Adrenal gland (tissue), 12 donors: Measurements from ENCODE around the gene KIF19. TPM values are rescaled to one million over a fixed set of nuclear protein-coding genes. Genes with fewer than 3 reads are reported as not detected.

Source experiments
- DNase-seq, 7 donors: peaks; one replicate each; pipeline ENCODE4 v3.0.0-alpha.2; 2019 to 2020
- H3K27ac ChIP-seq, 5 donors: fragments of 200-600 bp; sonication (generic) in 4 of 5; 1 replicate in 3 of 5; 2 replicates in 2 of 5; pipeline versions ENCODE4 v1.5.1 to v1.8.0; 2016 to 2020; ENCODE audit warnings: mild to moderate bottlenecking in 1 of 5
- H3K27me3 ChIP-seq: fragments of 200-600 bp; 2 replicates; pipeline ENCODE4 v1.8.0; 2021
- H3K36me3 ChIP-seq, 2 donors: fragments of 200-600 bp; replicated peaks in 1 of 2; 1 replicate in 1 of 2; 2 replicates in 1 of 2; pipeline versions ENCODE4 v1.5.1 to v1.8.0; 2018 to 2022
- H3K4me1 ChIP-seq, 2 donors: fragments of 200-600 bp; replicated peaks in 1 of 2; 1 replicate in 1 of 2; 2 replicates in 1 of 2; pipeline versions ENCODE4 v1.5.1 to v1.8.0; 2018 to 2021
- H3K4me3 ChIP-seq, 4 donors: fragments of 200-600 bp; sonication (generic) in 3 of 4; one replicate each; pipeline ENCODE4 v1.5.1; 2016 to 2018
- H3K9me3 ChIP-seq, 3 donors: fragments of 200-600 bp; sonication (generic) in 1 of 3; replicated peaks in 1 of 3; 1 replicate in 2 of 3; 2 replicates in 1 of 3; pipeline versions ENCODE4 v1.5.1 to v1.8.0; 2016 to 2021
- POLR2A ChIP-seq, 2 donors: fragments of 450-650 bp; IDR thresholded peaks; one replicate each; pipeline ENCODE4 v1.6.1; 2017; ENCODE audit warnings: antibody characterized with exemption in 2 of 2, mild to moderate bottlenecking in 2 of 2, moderate library complexity in 1 of 2
- WGBS, 4 donors: extraction: QIAGEN DNeasy Blood & Tissue Kit in 2 of 4; methylation state at CpG; one replicate each; pipeline versions ENCODE4 v1.1.5 to v1.1.7; 2013 to 2017; 5-methylcytosine and 5-hydroxymethylcytosine counted together
- intact Hi-C, 2 donors: fragments of 100-400 bp; cut with DNase I; formaldehyde crosslinking; loops; one replicate each; pipeline versions ENCODE4 v1.14.1 to v1.15.0; 2022 to 2023
- polyA plus RNA-seq, 3 donors: library from polyadenylated mRNA; stranded (reverse); fragments of 200-250 nt in 2 of 3; fragments of 350-450 nt in 1 of 3; fragmentation: Illumina TruSeq in 1 of 3; extraction: RNeasy Lipid Tissue Mini Kit (QIAGEN cat#74804) in 1 of 3; gene quantifications; one replicate each; pipeline ENCODE4 v1.2.3, GENCODE V29; 2013 to 2014
- total RNA-seq, 9 donors: library from RNA; depleted of rRNA in 4 of 9; stranded (reverse); fragments of >200 nt in 4 of 9; fragments of 120-200 nt in 1 of 9; fragmentation: NEBNext Ultra II Directional in 1 of 9; extraction: Animal tissue kit (Norgen Biotek cat#: 25700) in 1 of 9; gene quantifications; one replicate each; pipeline versions ENCODE4 v1.1.0 to v1.2.4, GENCODE V29; 2013 to 2023
- TF ChIP-seq, protein P1 (sequence below), 6 experiments: fragments of 450-650 bp in 4 of 6; fragments of 200-600 bp in 2 of 6; sonication (generic) in 1 of 6; IDR thresholded peaks; 1 replicate in 5 of 6; 2 replicates in 1 of 6; pipeline versions ENCODE4 v1.5.1 to v1.8.0; 2016 to 2021; ENCODE audit warnings: antibody characterized with exemption in 6 of 6, mild to moderate bottlenecking in 2 of 6, moderate library complexity in 1 of 6
- donor health status: healthy with polysubstance abuse.
- donor health status: Bipolar disorder and iron deficiency.
- donor health status: DM: yes; HTN: yes; CAD: no.
- donor health status: DM: no; HTN: no; CAD: no.
- donor health status: DM: no; HTN: no; CAD: no.
- donor health status: DM: yes; HTN: yes; CAD: no.

The KIF19 gene
- total and polyA plus RNA-seq, 12 donors: 0.06 to 1.7 (median 0.30) TPM; not detected in 2

DNA sequence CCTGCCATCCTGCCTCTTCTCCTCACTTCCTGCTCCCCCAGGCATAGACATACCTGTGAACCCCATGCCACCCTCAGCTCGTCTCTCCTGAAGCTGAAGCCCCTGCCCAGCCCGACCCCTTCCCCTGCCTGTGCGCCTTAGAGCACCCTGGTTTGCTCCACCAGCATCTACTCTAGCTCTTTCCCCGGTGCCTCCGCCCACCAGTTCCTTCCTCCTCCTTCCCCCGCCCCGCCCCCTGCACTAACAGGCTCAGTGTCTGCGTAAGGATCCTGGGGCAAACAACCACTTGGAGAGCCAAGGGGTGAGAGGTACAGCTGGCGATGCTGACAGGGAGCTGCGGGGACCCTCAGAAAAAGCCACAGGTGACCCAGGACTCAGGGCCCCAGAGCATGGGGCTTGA lies 43.2 kb downstream of the KIF19 start:
- H3K27me3 ChIP-seq: no peaks in the 10 kb centered on the region
- peak in 3 of 7 donors; percentile 30 to 51 (median 37) for DNase-seq
- H3K4me1 ChIP-seq: no peaks in the 10 kb centered on the region
- no peak for TF ChIP-seq POLR2A (IDR thresholded peaks at IDR 0.05)
- TF ChIP-seq, protein P1, sequence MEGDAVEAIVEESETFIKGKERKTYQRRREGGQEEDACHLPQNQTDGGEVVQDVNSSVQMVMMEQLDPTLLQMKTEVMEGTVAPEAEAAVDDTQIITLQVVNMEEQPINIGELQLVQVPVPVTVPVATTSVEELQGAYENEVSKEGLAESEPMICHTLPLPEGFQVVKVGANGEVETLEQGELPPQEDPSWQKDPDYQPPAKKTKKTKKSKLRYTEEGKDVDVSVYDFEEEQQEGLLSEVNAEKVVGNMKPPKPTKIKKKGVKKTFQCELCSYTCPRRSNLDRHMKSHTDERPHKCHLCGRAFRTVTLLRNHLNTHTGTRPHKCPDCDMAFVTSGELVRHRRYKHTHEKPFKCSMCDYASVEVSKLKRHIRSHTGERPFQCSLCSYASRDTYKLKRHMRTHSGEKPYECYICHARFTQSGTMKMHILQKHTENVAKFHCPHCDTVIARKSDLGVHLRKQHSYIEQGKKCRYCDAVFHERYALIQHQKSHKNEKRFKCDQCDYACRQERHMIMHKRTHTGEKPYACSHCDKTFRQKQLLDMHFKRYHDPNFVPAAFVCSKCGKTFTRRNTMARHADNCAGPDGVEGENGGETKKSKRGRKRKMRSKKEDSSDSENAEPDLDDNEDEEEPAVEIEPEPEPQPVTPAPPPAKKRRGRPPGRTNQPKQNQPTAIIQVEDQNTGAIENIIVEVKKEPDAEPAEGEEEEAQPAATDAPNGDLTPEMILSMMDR (IDR thresholded peaks at IDR 0.05): no peak
- no peaks in the 10 kb centered on the region for H3K9me3 ChIP-seq
- intact Hi-C loops: loop anchor here in 1 of 2 donors (10.0 kb wide), 1 partner anchor 154 kb away; the partner anchor contains the start of gene TTYH2
- H3K36me3 ChIP-seq: no peaks in the 10 kb centered on the region
- no peak overlapping the region for H3K4me3 ChIP-seq
- H3K27ac ChIP-seq: no peak overlapping the region
- WGBS, 4 donors: 39 to 46% (median 43%) methylated on average over 9 to 10 of the region's 10 CpGs

DNA sequence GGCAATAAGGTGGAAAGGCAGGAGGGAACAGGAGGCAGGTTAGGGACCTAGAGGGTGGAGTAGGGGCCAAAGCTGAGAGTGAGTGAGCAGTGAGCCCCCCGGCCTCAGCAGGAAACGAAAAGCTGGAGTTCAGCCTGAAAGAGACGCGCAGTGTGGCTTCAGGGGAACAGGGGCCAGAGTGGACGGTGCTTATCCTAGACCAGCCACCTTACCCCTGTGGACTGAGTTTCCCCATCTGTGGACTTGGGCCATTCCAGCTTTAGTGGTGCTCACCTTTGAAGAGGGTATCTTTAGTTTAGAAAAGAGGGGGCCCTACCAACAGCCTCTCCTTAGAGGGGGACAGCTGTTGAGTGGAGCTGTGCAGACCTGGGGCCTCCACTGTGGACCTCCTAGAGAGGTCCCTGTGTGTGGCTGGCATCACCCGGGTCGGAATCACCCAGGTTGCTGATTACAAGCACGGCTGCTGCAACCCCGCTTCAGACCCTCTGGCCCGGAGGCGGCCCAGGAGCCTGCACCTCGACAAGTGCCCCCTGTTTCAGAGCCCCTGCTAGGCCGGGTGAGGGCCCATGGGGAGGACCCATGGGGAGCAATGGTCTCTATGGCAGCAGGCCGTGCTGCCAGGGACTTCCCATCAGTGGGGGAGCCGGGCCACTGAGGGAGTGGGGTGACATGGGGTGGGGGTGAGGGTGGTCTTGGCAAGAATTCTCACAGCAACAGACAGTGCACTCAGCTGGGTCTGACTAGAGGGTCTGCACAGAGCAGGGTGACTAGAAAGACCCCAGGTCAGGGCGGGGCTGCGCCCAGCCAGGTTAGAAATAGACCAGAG lies 43.9 kb downstream of the KIF19 start:
- WGBS, 4 donors: 82 to 92% (median 87%) methylated on average over 9 to 17 of the region's 17 CpGs
- TF ChIP-seq POLR2A (IDR thresholded peaks at IDR 0.05): no peak
- TF ChIP-seq, protein P1 (IDR thresholded peaks at IDR 0.05): no peak
- Histone ChIP-seq H3K4me3 (no peak overlapping the region), H3K36me3 (no peaks in the 10 kb centered on the region), H3K27me3 (no peaks in the 10 kb centered on the region), H3K9me3 (no peaks in the 10 kb centered on the region), H3K27ac (no peak overlapping the region), H3K4me1 (no peaks in the 10 kb centered on the region)
- intact Hi-C loops: loop anchor here (10.0 kb wide), 2 partner anchors 155 to 235 kb away; partner anchors contain the start of gene TTYH2 (in 1 of the 2)
- DNase-seq: no peak

DNA sequence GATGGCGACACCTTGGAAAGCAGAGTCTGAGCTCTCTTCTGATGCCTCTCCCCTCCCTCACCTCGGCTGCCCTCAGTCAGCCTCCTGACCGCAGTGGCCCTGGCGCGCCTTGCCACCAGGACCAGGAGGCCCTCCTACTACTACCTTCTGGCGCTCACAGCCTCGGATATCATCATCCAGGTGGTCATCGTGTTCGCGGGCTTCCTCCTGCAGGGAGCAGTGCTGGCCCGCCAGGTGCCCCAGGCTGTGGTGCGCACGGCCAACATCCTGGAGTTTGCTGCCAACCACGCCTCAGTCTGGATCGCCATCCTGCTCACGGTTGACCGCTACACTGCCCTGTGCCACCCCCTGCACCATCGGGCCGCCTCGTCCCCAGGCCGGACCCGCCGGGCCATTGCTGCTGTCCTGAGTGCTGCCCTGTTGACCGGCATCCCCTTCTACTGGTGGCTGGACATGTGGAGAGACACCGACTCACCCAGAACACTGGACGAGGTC lies 45.7 kb downstream of the KIF19 start:
- Histone ChIP-seq H3K4me3 (no peak overlapping the region), H3K36me3 (no peaks in the 10 kb centered on the region), H3K9me3 (no peaks in the 10 kb centered on the region), H3K27me3 (no peaks in the 10 kb centered on the region), H3K27ac (no peak overlapping the region), H3K4me1 (no peaks in the 10 kb centered on the region)
- intact Hi-C loops: loop anchor here in 1 of 2 donors (10.0 kb wide), 1 partner anchor 233 kb away; no protein-coding TSS in a partner anchor
- TF ChIP-seq, protein P1 (IDR thresholded peaks at IDR 0.05): no peak
- TF ChIP-seq POLR2A (IDR thresholded peaks at IDR 0.05): no peak
- 83 to 95% (median 91%) methylated on average over 7 to 26 of the region's 26 CpGs for WGBS, 4 donors
- no peak for DNase-seq

DNA sequence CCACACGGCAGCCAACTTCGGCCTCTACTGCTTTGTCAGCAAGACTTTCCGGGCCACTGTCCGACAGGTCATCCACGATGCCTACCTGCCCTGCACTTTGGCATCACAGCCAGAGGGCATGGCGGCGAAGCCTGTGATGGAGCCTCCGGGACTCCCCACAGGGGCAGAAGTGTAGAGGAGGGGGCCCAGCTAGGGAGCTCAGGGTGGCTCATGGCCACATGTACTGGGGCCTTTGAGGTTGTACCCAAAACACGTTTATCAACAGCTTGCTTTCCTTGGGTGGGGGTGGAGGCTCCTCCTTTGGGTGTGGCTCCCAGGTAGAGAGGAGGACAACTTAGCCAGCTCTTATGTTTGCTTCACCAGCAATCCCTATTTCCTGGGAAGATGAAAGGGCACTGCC lies 46.4 kb downstream of the KIF19 start:
- TF ChIP-seq POLR2A (IDR thresholded peaks at IDR 0.05): no peak
- TF ChIP-seq, protein P1 (IDR thresholded peaks at IDR 0.05): no peak
- DNase-seq: no peak
- H3K4me1 ChIP-seq: no peaks in the 10 kb centered on the region
- no peak overlapping the region for H3K27ac ChIP-seq
- WGBS, 4 donors: 87 to 92% (median 89%) methylated on average over 5 to 9 of the region's 9 CpGs
- H3K27me3 ChIP-seq: no peaks in the 10 kb centered on the region
- no peaks in the 10 kb centered on the region for H3K36me3 ChIP-seq
- intact Hi-C loops: loop anchor here in 1 of 2 donors (10.0 kb wide), 1 partner anchor 232 kb away; no protein-coding TSS in a partner anchor
- H3K9me3 ChIP-seq: no peaks in the 10 kb centered on the region
- H3K4me3 ChIP-seq: no peak overlapping the region
